Osteocyte (in vitro differentiated cells): ENCODE measurements around the gene CAPRIN2. TPM values are rescaled to one million over a fixed set of nuclear protein-coding genes. Genes with fewer than 3 reads are reported as not detected.

Experiments
- DNase-seq: peaks from one replicate; pipeline ENCODE4 v3.0.0; 2021; ENCODE audit warnings: mixed read lengths; ENCODE audit not compliant: unreplicated experiment; ENCODE audit errors: extremely low spot score
- H3K27ac Mint-ChIP-seq: one replicate; pipeline ENCODE4 v1.8.0; 2021; ENCODE audit warnings: mild to moderate bottlenecking, mixed read lengths; ENCODE audit not compliant: unreplicated experiment
- H3K27me3 Mint-ChIP-seq: one replicate; pipeline ENCODE4 v1.8.0; 2021; ENCODE audit warnings: mixed read lengths; ENCODE audit not compliant: unreplicated experiment
- H3K36me3 Mint-ChIP-seq: one replicate; pipeline ENCODE4 v1.8.0; 2021; ENCODE audit warnings: mixed read lengths; ENCODE audit not compliant: unreplicated experiment
- H3K4me1 Mint-ChIP-seq: one replicate; pipeline ENCODE4 v1.8.0; 2021; ENCODE audit warnings: mixed read lengths; ENCODE audit not compliant: unreplicated experiment
- H3K4me3 Mint-ChIP-seq: one replicate; pipeline ENCODE4 v1.8.0; 2021; ENCODE audit warnings: mild to moderate bottlenecking, moderate library complexity, mixed read lengths; ENCODE audit not compliant: unreplicated experiment
- H3K9me3 Mint-ChIP-seq: one replicate; pipeline ENCODE4 v1.8.0; 2021; ENCODE audit warnings: mixed read lengths; ENCODE audit not compliant: unreplicated experiment
- total RNA-seq: library from RNA; stranded (reverse); gene quantifications from 2 replicates; pipeline ENCODE4 v1.2.1, GENCODE V29; 2021
- TF ChIP-seq, protein P1 (sequence below): fragments of 200-600 bp; sonication (generic); IDR thresholded peaks from 2 replicates; pipeline ENCODE4 v1.5.0; 2021; ENCODE audit warnings: antibody characterized with exemption, mild to moderate bottlenecking, moderate library complexity

Gene CAPRIN2
- total RNA-seq, 1 donor from 2014 or later = 35.8 TPM

DNA sequence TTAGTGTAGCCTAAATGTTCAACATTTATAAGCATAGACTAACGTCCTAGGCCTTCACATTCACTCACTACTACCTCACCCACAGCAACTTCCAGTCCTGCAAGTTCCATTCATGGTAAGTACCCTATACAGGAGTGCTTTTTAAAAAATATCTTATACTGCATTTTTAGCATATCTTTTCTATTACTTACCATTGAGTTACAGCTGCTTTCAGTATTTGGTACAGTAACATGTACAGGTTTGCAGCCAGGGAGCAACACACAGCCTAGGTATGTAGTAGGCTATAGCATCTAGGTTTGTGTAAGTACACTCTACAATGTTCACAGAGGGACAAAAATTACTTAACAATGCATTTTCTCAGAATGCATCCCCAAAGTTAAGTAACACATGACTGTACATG lies 76.5 kb downstream of the CAPRIN2 start:
- no peaks in the 10 kb centered on the region for H3K27me3 Mint-ChIP-seq
- no peak for DNase-seq
- no peak overlapping the region for H3K4me3 Mint-ChIP-seq
- H3K9me3 Mint-ChIP-seq = no peaks in the 10 kb centered on the region
- H3K36me3 Mint-ChIP-seq = peaks cover 46% of the 10 kb centered on the region
- TF ChIP-seq, protein P1, sequence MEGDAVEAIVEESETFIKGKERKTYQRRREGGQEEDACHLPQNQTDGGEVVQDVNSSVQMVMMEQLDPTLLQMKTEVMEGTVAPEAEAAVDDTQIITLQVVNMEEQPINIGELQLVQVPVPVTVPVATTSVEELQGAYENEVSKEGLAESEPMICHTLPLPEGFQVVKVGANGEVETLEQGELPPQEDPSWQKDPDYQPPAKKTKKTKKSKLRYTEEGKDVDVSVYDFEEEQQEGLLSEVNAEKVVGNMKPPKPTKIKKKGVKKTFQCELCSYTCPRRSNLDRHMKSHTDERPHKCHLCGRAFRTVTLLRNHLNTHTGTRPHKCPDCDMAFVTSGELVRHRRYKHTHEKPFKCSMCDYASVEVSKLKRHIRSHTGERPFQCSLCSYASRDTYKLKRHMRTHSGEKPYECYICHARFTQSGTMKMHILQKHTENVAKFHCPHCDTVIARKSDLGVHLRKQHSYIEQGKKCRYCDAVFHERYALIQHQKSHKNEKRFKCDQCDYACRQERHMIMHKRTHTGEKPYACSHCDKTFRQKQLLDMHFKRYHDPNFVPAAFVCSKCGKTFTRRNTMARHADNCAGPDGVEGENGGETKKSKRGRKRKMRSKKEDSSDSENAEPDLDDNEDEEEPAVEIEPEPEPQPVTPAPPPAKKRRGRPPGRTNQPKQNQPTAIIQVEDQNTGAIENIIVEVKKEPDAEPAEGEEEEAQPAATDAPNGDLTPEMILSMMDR = no peak
- H3K4me1 Mint-ChIP-seq = no peaks in the 10 kb centered on the region
- H3K27ac Mint-ChIP-seq = no peak overlapping the region

DNA sequence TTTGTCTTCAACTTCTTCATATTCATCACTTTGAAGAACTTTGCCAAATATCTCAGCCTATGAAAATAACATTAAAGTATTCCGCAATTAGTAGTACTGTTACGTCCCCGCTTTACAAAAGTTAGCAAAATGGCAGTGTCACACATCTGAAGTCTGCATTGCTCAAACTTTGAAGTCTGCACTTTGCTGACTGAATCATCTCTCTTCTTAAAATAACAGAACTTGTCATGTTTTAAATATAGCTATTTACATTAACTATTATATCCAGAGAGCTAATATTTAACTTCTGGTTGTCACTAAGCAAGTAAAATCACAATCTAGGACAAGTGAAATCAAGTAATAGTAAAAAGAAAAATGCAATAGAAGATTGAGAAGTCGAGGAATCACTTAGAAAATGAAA lies 93.5 kb downstream of the CAPRIN2 start:
- Mint-ChIP-seq H3K36me3 (peaks cover 42% of the 10 kb centered on the region), H3K4me3 (no peak overlapping the region), H3K9me3 (peaks cover 6% of the 10 kb centered on the region), H3K27ac (no peak overlapping the region), H3K27me3 (no peaks in the 10 kb centered on the region), H3K4me1 (peaks cover 3% of the 10 kb centered on the region)
- TF ChIP-seq, protein P1 = no peak
- no peak for DNase-seq

Other genes starting within 250 kb of the CAPRIN2 start
- gene IPO8, start 59.1 kb downstream of the CAPRIN2 start, total RNA-seq = 46.2 and 51.4 TPM in 2 replicates
- 8.4 and 9.2 TPM in 2 replicates for gene TSPAN11, start 171.8 kb upstream of the CAPRIN2 start, total RNA-seq